DMS53 treated with DMSO at 0.1 percent for 48 hours (cell line): ENCODE measurements around the gene HPX.

ENCODE experiments used
- DNase-seq: peaks from one replicate; lab custom pipeline; 2025; ENCODE audit not compliant: unreplicated experiment; lab: John Stamatoyannopoulos, UW

Gene HPX

DNA sequence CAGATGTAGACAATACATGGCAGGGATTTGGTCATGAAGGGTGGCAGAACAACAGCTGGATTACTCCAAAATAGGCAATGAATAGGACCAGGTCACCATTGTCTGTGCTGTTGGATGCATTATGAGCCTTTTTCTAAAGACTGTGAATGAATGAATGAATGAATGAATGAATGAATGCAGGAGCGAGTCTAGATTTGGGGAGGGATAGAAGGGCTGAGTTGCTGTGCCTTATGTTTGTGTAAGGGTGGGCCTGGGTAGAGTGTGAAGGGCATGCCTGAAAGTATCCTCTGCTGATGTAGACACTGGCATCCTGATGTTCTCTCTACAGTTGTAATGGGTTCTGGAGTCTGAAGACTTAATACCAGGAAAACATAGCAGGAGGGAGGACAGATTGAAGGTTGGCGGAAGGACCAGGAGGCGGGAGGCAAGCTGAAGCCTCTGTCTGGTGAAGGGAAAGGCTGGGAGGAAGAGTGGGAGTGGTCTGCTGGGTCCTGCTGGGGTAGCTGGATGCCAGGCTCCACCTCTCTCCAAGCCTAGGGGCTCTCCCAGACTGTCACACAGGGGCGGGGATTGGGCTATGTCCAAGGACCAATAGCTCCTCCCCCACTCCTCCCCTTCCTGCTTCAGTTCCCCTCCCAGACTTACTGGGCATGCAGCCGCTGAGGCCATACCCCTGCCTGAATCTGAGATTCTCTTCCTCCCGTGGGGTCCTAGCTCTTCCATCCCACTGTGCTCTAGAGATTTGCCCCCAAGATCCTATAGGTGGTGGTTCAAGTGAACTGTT is 28.1 kb upstream of the HPX start:
- no peak for DNase-seq

DNA sequence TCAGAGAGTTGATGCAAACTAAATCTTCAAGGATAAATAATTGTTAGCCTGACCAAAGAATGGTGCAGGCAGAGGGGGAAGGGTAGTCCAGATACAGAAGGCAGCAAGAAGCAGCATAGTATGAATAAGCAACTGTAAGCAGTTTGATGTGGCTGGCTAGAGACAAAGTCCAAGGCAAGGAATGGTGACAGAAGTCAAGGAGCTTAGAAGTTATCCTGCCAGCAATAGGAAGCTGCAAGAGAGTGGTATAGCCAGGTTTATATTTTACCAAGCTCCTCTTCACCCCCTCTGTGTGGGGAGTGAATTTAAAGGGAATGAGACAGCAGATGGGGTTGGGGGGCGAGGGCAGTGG is 18.3 kb upstream of the HPX start:
- no peak for DNase-seq

DNA sequence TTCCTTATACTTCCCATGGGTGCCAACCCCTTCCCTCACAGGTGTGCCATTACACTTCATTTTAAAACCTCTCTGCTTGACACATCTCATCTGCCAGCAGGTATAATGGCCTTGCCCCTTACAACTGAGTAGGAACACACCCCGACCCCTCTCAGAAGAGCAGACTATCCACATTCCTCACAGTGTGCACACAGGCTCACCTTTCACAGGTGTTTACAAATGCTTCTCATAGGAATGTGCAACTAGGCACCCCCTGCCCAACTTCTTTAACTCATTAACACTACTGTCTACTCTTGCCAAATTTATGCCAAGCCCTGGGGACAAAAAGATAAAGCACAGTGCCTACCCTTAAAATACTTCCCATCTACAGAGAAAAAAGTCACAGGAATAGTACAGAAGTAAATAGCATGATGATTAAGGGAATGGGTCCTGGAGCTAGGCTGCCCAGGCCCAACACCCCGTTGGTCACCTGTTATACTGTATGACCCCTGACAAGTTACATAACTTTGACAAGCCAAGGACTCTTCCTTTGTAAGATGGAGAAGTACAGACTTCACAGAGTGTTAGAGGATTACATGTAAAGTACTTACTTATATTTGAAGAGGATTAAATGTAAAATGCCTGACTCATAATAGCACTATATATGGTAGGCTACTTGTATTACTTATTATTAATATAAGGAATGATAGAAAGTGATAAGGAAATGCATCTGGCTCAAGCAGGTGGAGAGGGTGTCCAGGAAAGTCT is 17.7 kb upstream of the HPX start:
- no peak for DNase-seq

DNA sequence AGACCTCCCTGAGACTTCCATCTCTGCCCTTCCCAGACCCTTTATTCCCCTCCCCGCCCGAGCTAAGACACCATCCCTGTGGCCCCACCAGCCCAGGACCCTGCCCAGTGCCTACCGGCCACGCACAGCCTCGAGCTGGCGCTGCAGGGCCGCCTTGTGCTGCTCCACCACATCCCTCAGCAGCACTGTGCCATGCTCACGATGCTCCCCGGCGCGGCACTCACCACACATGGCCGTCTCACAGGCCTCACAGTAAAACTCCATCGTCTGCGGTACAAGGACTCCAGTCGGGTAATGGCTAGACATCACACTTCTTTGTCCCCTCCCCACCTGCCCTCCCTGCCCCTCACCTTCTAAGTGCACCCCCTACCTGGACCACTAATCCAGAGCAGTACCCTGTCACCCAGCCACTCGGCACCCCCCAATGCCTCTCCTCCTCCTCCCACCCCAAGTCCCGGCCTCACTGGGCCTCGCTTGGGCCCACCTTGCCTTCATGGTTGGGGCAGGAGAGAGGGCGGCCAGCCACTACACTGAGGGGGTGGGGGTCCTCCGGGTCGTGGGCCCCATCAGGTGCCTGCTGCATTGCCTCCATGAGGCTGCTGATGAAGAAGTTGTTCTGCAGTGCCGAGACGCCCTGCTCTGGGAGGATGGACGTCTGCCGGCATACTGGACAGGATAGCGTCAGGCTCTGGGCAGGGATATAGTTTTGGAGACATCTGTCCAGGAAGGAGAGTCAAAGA is 17.0 kb upstream of the HPX start:
- DNase-seq, result no peak

DNA sequence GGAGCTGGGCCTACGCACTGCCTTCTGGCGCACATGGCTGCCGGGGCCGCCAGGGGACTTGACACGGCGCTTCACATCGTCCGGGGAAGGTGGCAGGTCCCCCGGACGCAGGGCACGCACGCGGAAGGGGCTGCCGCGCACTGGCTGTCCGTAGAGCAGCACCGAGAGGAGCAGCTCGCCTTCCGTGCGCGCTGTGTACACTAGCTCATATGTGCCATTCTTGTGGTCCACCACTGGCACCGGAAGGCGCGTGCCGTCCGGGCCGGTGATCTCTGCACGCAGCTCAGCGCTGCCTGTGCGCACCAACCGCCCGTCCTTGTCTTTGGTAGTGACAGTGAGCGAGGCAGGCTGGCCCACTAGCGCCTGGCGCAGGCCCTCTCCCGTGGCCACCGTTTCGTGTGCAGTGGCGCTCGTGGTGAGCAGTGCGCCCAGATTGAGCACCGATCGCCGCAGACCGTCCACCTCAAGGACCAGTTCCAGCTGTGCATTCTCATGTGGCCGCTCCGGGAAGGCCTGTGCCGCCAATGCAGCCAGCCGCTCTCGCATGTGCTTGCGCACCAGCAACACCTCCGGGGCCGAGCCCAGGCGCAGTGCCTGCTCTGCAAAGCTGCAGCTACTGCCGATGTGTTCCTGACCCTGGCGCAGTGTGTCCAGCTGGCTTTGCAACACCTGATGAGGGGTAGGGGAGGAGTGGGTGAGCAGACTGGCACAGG is 15.7 kb upstream of the HPX start:
- DNase-seq, result no peak

DNA sequence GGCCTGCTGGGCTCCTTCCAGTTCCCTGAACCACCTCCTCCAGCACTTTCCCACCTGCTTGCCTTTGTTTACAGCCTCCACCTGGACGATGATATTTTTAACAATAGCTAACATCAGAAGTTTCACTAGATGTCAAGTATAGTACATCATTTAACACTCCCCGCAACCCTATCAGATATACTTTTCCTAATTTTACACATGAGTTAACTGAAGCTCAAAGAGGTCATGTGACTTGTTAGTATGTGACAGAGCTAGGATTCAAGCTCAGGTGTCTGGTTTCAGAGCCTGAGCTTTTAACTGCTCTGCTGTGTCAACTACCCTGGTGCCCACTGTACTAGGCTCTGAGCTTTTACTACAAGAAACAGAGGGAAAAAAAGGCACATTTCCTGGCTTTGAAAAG is 14.3 kb upstream of the HPX start:
- peak; percentile 21 for DNase-seq

DNA sequence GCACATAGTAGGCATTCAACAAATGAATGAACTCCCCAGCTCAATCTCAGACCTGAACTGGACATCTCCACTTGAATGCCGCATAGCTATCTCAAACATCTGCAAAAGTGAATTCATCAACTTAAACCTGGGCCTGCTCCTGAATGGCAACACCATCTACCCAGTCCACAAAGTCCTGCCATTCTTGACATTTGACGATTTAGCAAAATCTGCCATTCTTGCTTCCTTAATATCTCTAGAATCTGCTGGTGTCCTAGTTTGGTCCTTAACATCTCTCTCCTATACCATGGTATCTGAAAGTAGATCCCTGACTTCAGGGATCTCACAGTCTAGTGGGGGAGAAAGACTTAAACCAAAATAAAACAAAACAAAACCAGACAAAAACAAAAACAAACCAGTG is 12.4 kb upstream of the HPX start:
- no peak for DNase-seq

DNA sequence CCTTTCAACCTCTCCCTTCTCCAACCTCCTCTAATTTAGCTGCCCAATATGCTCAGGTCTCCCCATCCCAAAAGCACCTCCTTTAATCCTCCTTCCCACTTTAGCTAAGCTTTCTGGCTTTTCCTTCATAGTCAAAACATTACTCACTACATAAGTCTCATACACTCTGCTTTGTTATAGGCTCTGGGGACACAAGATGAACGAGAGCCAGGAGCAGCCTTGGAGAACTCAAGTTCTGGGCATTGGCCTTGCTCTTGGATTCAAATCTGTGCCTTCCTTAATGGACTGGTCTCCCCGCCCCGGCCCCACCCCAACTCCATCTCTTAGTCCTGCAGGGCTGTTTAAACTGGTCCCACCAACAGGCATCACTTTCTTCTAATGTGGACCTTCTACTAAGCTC is 11.4 kb upstream of the HPX start:
- no peak for DNase-seq

DNA sequence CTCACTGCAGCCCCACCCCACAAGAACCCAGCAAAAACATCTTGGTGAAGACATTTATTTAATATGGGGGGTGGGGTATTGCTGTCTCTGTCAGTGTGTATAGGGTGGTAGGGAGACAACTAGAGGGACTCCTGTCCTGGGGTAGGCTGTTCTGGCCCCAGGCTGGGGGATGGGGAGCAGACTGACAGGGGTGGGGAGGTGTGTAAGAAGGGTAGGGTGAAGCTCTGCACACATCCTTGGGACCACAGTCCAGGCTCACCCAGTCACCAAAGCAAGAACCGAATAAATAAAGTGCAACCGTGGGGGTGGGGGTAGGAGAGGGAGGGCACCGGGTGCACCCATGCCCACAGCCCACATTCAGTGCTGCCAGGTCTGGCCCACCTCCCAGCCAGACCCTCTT is 7.8 kb upstream of the HPX start:
- no peak for DNase-seq

DNA sequence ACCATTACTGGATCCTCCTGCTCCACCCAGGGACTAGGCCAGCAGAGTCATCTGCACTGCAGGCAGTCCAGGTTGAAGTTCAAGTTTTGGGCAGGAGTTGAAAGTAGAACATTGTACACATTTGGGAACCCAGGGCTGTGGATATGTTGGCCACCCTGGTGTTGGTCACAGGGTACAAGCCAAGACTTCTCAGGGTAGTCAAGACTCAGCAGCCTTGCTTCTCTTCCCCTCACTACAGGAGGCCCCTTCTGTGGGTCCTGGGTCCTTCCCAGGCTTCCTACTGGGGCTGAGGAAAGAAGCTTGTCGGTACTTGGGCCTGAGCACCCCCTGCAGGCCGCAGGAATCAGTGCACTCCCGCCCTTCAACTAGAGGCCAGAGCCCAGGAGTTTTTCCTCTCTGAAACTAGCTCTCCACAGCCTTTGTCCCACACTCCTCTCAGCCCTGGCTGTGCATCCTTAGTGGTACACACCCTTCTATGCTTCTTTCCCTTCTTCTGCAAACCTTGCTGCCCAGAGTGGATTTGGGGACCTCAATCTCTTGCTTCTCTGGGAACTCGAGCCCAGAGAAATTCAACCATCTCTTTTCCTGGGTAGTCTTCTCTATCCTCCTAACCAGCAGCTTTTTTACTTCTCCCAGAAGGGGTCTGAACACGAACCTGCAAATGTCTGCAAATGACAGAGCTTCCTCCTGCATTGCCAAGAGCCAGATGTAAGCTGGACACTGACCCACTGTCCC is 2.6 kb upstream of the HPX start:
- peak; percentile 25 for DNase-seq

DNA sequence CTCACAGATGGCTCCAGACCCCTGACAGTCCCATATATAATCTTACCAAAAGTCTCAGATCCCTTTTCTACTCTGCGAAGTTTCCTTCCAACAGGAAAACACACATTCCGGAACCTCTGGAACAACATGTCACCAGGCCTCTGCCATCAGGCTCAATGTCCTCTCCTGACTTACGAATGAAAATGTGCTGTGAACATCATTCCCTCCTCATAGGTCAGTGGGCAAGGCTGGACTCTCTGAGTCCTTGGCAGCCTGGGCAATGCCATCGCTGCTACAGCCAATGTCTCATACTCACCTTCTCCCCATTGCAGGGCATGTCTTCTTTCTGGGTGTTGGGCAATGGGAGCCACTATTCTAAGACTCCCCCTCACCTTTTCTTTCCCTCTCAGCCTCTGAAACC is 1.7 kb upstream of the HPX start:
- DNase-seq, result no peak

DNA sequence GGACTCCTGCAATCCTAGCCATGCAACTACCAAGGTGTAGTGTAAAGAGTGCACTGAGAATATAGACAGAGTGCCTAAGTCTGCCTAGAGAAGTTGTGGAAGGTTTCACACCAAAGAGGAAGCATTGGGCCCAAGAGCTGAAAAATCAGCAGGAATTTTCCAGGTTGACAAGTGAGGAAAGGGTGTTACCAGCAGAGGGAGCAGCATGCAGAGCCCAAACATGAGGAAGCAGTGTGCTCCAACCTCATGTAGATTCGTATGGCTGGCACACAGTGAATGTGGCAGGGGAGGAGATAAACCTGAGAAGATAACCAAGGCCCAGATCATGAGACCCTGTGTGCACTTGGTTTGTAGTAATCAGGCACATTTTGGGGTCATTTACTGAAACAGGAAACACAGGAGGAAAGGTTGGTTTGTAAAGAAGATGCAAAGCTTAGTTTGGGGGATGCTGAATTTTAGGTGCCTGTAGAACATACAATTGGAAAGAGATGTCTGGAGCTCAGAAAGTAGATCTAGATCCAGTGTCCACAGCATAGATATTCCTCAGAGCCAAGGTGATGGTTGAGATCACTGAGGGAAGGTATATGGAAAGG is 1.7 kb downstream of the HPX start:
- DNase-seq, result peak; percentile 70

DNA sequence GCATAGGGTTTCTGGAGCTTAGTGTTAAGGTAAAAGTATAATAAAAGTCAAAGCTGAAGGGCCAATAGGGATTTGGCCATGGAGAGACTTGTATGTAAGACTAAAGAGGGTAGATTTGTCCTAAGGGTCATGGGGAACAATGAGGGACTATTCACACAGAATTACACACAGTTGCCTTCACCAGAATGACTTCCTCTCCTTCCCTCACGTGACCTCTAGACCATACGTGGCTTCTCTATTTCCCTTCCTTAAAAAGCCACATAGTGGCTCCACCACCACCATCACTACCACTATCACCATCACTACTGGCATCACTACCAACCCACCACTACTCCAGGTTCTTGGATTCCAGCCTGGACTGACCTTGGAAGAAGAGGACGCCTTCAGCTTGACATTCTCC is 2.8 kb downstream of the HPX start:
- no peak for DNase-seq

DNA sequence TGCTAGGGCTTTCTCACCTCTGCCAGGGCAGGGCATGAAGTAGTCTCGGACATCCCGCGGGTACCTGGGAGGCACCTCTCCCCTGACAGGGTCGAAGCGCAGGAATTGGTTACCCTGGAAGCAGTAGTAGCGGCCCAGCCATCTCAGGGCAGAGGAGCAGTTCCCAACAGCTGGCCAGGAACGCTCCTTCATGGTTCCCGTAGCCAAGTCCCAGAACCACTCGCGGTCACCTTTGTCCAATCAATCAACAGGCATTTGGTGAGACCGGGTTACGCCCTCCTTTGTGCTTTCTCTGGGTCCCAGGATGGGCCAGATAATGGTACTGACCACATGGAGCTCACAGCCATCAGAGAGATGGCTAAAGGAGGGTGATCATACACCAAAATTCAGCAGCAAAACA is 3.4 kb downstream of the HPX start:
- no peak for DNase-seq

DNA sequence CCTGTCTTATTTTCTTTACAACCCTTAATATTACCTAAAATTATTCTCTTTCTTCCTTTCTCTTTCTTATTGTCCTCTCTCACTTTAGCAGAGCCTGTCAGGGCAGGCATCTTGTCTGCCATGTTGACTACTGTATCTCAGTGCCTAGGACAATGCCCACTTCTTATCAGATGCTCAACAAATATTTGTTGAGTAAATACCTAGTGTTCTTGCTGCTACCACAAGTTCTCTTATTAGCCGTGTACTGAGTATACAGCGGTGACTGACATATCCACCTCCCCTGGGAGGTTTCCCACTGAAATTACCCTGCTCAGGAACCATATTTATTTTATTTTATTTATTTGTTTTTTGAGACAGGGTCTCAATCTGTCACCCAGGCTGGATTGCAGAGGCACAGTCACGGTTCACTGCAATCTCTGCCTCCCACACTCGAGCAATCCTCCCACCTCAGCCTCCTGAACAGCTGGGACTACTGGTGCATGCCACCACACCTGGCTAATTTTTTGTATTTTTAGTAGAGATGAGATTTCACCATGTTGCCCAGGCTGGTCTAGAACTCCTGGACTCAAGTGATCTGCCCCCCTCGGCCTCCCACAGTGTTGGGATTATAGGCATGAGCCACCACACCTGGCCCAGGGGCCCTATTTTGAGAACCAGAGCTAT is 6.7 kb downstream of the HPX start:
- peak; percentile 63 for DNase-seq

DNA sequence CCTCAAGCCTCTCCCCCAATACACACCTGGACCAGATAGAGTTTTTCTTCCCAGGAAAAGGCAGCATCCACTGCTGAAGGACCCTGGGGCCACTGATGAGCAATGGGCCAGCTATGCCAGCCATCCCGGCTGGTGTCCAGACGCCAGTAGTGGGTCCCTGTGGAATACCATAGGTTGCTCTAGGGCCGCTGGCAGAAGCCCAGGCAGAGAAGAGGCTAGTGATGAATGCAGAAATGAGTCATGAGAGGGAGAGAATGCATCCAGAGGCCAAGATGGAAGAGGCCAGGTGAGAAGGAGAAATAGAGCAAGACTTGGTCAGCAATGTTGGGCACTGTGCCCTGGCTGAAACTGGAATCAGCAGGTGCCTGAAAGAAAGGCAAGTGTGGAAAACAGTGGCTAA is 8.9 kb downstream of the HPX start:
- DNase-seq, result no peak

DNA sequence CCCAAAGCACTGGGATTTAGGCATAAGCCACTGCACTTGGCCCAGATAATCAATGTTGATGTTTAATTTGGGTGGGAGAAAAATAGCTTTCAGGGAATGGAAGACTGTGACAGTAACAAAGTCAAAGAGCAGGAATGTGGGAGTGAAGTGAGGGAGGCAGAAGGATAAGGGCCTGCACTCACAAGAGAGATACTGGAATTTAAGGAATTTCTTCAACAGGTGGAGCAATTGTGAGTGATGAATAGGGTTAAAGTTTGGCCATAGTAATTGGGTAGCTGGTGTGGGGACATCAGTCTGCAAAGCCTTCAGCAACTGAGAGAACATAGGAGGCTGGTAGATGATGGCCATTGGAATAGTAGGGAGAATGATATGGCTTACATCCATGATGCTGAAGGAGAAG is 13.3 kb downstream of the HPX start:
- no peak for DNase-seq

DNA sequence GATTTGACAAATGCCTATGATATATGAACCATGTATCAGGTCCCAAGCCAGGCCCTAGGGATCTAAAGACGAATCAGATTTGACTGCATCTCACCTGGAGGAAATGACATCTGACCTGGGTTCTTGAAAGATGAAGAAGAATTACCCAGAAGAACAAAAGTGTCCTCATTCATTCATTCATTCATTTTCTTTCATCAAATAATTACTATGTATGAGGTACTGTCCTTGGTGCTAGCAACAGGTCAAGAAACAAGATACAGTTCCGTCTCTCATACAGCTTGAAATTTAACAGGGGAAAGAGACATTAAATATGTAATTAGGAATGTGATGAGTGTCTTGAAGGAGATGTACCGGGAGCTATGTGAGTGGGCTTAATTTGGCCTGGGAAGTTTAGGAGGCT is 20.1 kb downstream of the HPX start:
- DNase-seq, result no peak

DNA sequence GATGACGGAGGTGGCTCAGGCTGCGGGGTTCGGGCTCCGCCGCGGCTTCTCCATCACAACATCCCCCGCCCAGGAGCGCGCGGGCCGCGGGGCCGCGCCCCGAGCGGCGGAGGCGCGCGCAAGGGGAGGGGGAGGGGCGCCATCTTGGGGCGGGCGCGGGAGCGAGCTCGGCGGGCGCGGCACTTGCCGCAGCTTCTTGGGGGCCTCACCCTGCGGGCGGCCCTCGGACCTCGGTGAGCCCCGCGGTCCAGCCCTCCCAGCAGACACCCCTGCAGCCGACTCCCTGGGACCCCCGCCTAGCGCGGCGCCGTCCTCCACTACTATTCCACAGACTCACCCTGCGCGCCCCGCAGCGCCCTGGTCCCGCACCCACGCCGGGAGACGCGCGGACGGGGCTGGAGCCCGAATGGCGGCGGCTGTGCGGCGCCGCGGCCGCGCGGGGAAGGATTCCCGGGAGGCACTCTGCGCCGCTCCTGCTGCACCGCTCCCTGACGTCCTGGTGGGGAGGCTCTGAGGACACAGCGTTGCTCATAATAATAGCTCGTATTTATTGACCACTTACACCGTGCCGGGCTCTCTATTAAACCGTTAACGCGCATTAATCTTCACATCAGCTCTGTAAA is 21.7 kb downstream of the HPX start, which contains the start of gene APBB1:
APBB1 (minus strand) TSS at position 86 of the 623 bp plus-strand sequence. CDS start 7,747 bp downstream, outside the sequence.
- DNase-seq, result peak; percentile 52
